Choroid plexus epithelial cell (primary cell): ENCODE measurements around the gene OSTC.

Source experiments
- DNase-seq: peaks from one replicate; pipeline ENCODE4 v3.0.0-alpha.2; 2010; ENCODE audit warnings: low read depth
- H3K4me3 ChIP-seq: 2 replicates; pipeline ENCODE4 v1.5.1; 2011; ENCODE audit warnings: low read depth, mild to moderate bottlenecking, control low read depth, low read length, moderate library complexity
- TF ChIP-seq, protein P1 (sequence below): conservative IDR thresholded peaks from 2 replicates; pipeline ENCODE4 v1.5.1; 2011; ENCODE audit warnings: low read depth, mild to moderate bottlenecking, control low read depth, inconsistent platforms, low read length, moderate library complexity

OSTC gene

DNA sequence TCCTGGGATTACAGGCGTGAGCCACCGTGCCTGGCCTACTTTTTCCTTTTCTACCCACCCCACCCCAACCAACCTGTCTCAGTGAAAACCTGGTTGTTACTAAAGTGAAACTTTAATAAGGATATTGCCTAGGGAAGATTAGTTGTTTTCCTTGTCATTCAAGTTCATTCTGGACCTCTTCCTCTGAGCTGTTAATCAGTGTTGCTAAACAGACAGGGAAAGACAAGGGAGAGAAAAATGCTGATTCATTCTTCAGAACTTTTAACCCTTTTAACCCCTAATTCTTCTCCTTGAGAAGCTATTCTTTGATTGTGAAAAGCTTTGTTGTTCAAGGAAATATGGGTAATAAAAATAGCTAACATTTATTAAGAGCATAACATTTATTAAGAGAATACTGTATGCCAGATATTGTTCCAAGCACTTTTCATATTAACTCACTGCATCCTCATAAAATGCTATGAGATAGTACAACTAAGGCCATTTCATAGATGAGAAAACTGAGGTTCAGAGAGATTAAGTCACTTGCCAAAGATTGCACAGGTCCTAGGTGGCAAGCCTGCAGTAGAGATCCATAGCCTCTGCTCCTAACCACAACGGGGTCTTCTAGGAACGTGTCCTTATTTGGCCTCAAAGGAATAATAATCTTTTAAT, 34.8 kb downstream of the OSTC start:
- TF ChIP-seq, protein P1, sequence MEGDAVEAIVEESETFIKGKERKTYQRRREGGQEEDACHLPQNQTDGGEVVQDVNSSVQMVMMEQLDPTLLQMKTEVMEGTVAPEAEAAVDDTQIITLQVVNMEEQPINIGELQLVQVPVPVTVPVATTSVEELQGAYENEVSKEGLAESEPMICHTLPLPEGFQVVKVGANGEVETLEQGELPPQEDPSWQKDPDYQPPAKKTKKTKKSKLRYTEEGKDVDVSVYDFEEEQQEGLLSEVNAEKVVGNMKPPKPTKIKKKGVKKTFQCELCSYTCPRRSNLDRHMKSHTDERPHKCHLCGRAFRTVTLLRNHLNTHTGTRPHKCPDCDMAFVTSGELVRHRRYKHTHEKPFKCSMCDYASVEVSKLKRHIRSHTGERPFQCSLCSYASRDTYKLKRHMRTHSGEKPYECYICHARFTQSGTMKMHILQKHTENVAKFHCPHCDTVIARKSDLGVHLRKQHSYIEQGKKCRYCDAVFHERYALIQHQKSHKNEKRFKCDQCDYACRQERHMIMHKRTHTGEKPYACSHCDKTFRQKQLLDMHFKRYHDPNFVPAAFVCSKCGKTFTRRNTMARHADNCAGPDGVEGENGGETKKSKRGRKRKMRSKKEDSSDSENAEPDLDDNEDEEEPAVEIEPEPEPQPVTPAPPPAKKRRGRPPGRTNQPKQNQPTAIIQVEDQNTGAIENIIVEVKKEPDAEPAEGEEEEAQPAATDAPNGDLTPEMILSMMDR = no peak
- no peak overlapping the region for H3K4me3 ChIP-seq
- DNase-seq = peak; percentile 37

DNA sequence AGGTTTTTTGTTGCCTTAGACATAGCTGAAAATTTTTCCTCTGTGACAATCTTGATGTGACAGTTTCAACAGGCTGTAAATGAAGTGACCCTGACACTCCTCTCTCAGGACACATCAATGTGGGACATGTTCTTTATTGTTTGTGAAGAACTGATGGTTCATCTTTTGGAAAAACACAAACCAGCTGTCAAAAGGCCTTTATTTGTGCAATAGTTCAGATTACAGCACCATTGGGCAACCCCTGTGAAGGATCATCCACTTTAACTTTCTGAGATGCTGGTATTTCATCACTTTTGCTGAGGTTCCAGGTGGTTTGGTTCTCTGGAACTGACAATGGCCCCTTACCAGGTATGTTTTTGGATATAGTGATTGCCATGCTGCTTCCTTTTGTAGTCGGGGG, 40.3 kb downstream of the OSTC start:
- no peak overlapping the region for H3K4me3 ChIP-seq
- TF ChIP-seq, protein P1 = no peak
- peak; percentile 48 for DNase-seq

DNA sequence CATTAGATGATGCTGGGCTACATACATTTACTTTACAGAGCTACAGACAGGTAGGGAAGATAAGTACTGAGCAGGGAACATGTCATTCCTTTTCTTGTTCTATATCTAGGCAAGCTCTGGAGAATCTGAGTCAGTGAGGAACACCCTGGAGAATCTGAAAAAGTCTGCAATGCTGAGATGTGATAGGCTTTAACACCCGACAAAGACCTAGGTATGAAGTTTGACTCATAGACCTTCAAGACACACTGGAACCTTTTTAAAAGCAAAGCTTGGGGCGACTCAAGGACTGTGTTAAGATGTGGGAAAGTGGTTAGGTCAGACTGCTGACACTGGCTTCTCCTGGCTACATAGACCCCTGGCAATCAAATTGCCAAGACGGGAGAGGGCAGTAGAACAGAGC, 42.8 kb downstream of the OSTC start:
- no peak for DNase-seq
- no peak overlapping the region for H3K4me3 ChIP-seq
- TF ChIP-seq, protein P1 = no peak

DNA sequence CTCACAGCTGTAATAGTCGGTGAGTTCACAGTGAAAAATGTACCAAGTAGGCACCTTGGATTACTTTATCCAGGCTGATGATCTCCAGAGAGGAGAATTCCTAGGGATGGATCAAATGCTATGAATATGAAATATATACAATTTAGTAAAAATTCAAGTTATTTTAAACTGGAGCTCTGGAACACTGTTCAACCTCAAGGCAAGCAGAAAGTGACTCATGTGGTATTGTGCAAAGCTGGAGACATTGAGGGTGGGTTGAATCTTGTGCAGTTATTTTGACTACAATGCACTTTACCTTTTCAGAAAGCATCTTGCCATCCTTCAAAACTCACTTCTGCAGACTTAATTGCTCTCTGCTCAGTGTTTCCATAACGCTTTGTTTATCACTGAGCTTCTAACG, 43.4 kb downstream of the OSTC start:
- peak; percentile 44 for DNase-seq
- TF ChIP-seq, protein P1 = no peak
- H3K4me3 ChIP-seq = no peak overlapping the region

DNA sequence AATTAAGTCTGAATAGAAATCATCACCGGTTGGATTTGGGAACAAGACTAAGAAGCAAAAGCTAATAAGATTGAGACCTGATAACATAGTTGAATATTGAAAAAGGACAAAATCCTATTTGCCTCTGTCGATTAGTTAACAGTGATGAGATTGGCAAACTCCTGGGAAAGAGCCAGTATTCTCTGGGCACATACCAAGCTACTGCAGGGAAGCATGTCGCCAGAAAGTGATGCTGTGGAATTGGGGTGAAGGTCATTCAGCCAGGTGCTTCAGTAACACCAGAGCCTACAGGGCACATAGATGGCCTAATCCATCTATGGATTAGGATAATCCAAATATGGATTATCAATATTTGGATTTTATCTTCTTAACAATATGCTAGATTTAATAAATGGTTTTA, 44.0 kb downstream of the OSTC start:
- H3K4me3 ChIP-seq = no peak overlapping the region
- no peak for DNase-seq
- TF ChIP-seq, protein P1 = no peak

DNA sequence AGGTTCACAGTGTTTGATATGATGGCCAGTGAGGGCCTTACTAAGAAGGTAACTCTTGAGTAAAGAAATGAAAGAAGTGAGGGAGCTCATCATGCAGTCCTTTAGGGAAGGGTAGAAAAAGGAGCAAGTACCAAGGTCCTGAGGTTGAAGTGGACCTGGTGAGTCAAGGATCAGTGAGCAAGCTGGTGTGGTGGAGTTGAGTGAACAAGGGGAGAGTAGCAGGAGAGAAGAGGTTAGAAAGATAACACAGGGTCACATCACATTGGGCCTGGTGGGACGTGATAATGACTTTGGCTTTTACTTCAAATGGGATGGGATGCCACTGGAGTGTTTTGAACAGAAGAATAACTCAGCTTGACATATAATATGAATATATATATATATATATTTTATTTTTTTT, 44.7 kb downstream of the OSTC start:
- no peak overlapping the region for H3K4me3 ChIP-seq
- TF ChIP-seq, protein P1 = no peak
- no peak for DNase-seq

DNA sequence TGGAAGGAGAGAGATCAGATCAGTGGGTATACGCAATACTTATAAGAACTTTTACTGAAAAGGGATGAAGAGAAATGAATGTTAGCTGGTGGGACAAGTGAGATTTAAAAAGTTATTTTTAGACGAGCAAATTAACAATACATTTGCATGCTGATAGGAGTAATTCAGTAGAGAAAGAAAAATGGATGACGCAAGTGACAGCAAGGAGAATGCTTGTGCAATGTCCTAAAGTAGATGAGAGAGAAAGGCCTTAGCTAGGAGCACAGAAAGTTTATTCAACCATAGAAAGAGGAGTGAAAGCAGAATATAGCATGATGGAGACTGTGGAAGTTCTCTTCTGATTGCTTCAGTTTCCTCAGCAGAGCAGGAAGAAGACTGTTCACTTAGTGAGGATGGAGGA, 45.8 kb downstream of the OSTC start:
- no peak overlapping the region for H3K4me3 ChIP-seq
- no peak for DNase-seq
- TF ChIP-seq, protein P1 = no peak
